GM23338 (cell line): ENCODE results near the gene HK1. TPM values are rescaled to one million over a fixed set of nuclear protein-coding genes. Genes with fewer than 3 reads are reported as not detected.
A peak's percentile ranks its signal among the peaks of the same experiment; 100 is the strongest.

Source experiments
- ATAC-seq: fragments of 200-7000 bp; cut with Tn5 transposase; 3 replicates; pipeline ENCODE4 v1.9.1; 2020
- DNase-seq: peaks from one replicate; pipeline ENCODE4 v3.0.0-alpha.2; 2015; ENCODE audit warnings: low spot score
- H2AFZ ChIP-seq: fragments of 200-600 bp; sonication (generic); 2 replicates; pipeline ENCODE4 v1.8.0; 2016; ENCODE audit warnings: antibody characterized with exemption, mild to moderate bottlenecking, moderate library complexity
- H3F3A ChIP-seq: fragments of 200-600 bp; sonication (generic); replicated peaks from 2 replicates; pipeline ENCODE4 v1.8.0; 2017; ENCODE audit warnings: antibody characterized with exemption, mixed run types, low read depth
- H3K27ac ChIP-seq: fragments of 200-600 bp; sonication (generic); 2 replicates; pipeline ENCODE4 v1.6.1; 2016; ENCODE audit warnings: low read depth
- H3K27me3 ChIP-seq: fragments of 200-600 bp; sonication (generic); 2 replicates; pipeline ENCODE4 v1.8.0; 2016; ENCODE audit warnings: mild to moderate bottlenecking, mixed run types, moderate library complexity; ENCODE audit not compliant: insufficient read depth
- H3K36me3 ChIP-seq: fragments of 200-600 bp; sonication (generic); 2 replicates; pipeline ENCODE4 v1.8.0; 2016; ENCODE audit warnings: mild to moderate bottlenecking; ENCODE audit not compliant: insufficient read depth
- H3K4me1 ChIP-seq: fragments of 200-600 bp; sonication (generic); 2 replicates; pipeline ENCODE4 v1.8.0; 2016; ENCODE audit warnings: mild to moderate bottlenecking, moderate library complexity; ENCODE audit not compliant: insufficient read depth
- H3K4me2 ChIP-seq: fragments of 200-600 bp; sonication (generic); 2 replicates; pipeline ENCODE4 v1.7.1; 2017; ENCODE audit warnings: mixed run types
- H3K4me3 ChIP-seq: fragments of 200-600 bp; sonication (generic); 2 replicates; pipeline ENCODE4 v1.6.1; 2016; ENCODE audit warnings: mixed run types
- H3K79me2 ChIP-seq: fragments of 200-600 bp; sonication (generic); replicated peaks from 2 replicates; pipeline ENCODE4 v1.8.0; 2017; ENCODE audit warnings: mild to moderate bottlenecking; ENCODE audit not compliant: insufficient read depth
- H3K9me2 ChIP-seq: fragments of 200-600 bp; sonication (generic); 2 replicates; pipeline ENCODE4 v1.8.0; 2017; ENCODE audit not compliant: insufficient read depth
- H4K20me1 ChIP-seq: fragments of 200-600 bp; sonication (generic); replicated peaks from 2 replicates; pipeline ENCODE4 v1.8.0; 2017; ENCODE audit warnings: mild to moderate bottlenecking; ENCODE audit not compliant: insufficient read depth
- H3K27ac Mint-ChIP-seq: 2 replicates; pipeline ENCODE4 v1.8.0; 2020; ENCODE audit warnings: inconsistent platforms, mild to moderate bottlenecking, moderate library complexity, mixed read lengths
- H3K27me3 Mint-ChIP-seq: 3 replicates; pipeline ENCODE4 v1.8.0; 2022; ENCODE audit warnings: low read depth, mild to moderate bottlenecking, moderate library complexity, mixed read lengths, inconsistent platforms; ENCODE audit not compliant: insufficient read depth, poor library complexity
- H3K36me3 Mint-ChIP-seq: 3 replicates; pipeline ENCODE4 v1.8.0; 2021; ENCODE audit warnings: low read depth, mild to moderate bottlenecking, inconsistent platforms, moderate library complexity, mixed read lengths
- H3K4me1 Mint-ChIP-seq: 3 replicates; pipeline ENCODE4 v1.8.0; 2020; ENCODE audit warnings: mild to moderate bottlenecking, inconsistent platforms, mixed read lengths
- H3K4me3 Mint-ChIP-seq: 3 replicates; pipeline ENCODE4 v1.8.0; 2021; ENCODE audit warnings: moderate library complexity, mild to moderate bottlenecking, inconsistent platforms, mixed read lengths
- H3K9me3 Mint-ChIP-seq: 3 replicates; pipeline ENCODE4 v1.8.0; 2020; ENCODE audit warnings: moderate library complexity, mild to moderate bottlenecking, inconsistent platforms, mixed read lengths
- CREB1 ChIP-seq: fragments of 250-450 bp; sonication (Bioruptor Pico); IDR thresholded peaks from 2 replicates; pipeline ENCODE4 v1.5.0; 2020; ENCODE audit warnings: low read depth, mild to moderate bottlenecking, moderate library complexity
- EZH2 ChIP-seq: fragments of 200-600 bp; sonication (generic); IDR thresholded peaks from one replicate; pipeline ENCODE4 v1.8.0; 2017; ENCODE audit warnings: antibody characterized with exemption, mild to moderate bottlenecking, low read depth; ENCODE audit not compliant: unreplicated experiment
- EZH2phosphoT487 ChIP-seq: fragments of 200-600 bp; sonication (generic); IDR thresholded peaks from one replicate; pipeline ENCODE4 v1.8.1; 2018; ENCODE audit warnings: antibody characterized with exemption; ENCODE audit not compliant: unreplicated experiment
- JUNB ChIP-seq: IDR thresholded peaks from one replicate; pipeline ENCODE4 v1.6.1; 2016; ENCODE audit warnings: antibody characterized with exemption; ENCODE audit not compliant: unreplicated experiment
- NANOG ChIP-seq: IDR thresholded peaks from 2 replicates; pipeline ENCODE4 v1.6.1; 2016; ENCODE audit warnings: antibody characterized with exemption, borderline replicate concordance
- POLR2AphosphoS5 ChIP-seq: IDR thresholded peaks from 2 replicates; pipeline ENCODE4 v1.6.1; 2016; ENCODE audit warnings: antibody characterized with exemption, low read depth
- STAT1 ChIP-seq: IDR thresholded peaks from one replicate; pipeline ENCODE4 v1.6.1; 2016; ENCODE audit warnings: antibody characterized with exemption; ENCODE audit not compliant: unreplicated experiment
- ZNF114 ChIP-seq: fragments of 250-450 bp; sonication (Bioruptor Pico); IDR thresholded peaks from 2 replicates; pipeline ENCODE4 v1.5.0; 2020; ENCODE audit warnings: mild to moderate bottlenecking, moderate library complexity
- ZNF331 ChIP-seq: fragments of 250-450 bp; sonication (Bioruptor Pico); IDR thresholded peaks from 2 replicates; pipeline ENCODE4 v1.5.0; 2020; ENCODE audit warnings: low read depth, mild to moderate bottlenecking, moderate library complexity
- polyA plus RNA-seq: library from polyadenylated mRNA; unstranded; fragments of >200 nt; fragmentation: Nextera tagmentation; extraction: Ambion mirVana; gene quantifications from 2 replicates; pipeline ENCODE4 v1.2.1, GENCODE V29; 2016
- total RNA-seq: library from RNA; depleted of rRNA; stranded (reverse); fragments of >200 nt; shearing (Covaris generic); gene quantifications from 2 replicates; pipeline ENCODE4 v1.2.3, GENCODE V29; 2014
- TF ChIP-seq, protein P1 (sequence below): fragments of 250-450 bp; sonication (Bioruptor Pico); IDR thresholded peaks from 2 replicates; pipeline ENCODE4 v1.5.0; 2020; ENCODE audit warnings: mild to moderate bottlenecking, moderate library complexity
- TF ChIP-seq, protein P2 (sequence below): IDR thresholded peaks from one replicate; pipeline ENCODE4 v1.6.1; 2018; ENCODE audit warnings: antibody characterized with exemption; ENCODE audit not compliant: unreplicated experiment
- TF ChIP-seq, protein P3 (sequence below): IDR thresholded peaks from 2 replicates; pipeline ENCODE4 v1.6.1; 2016; ENCODE audit warnings: antibody characterized with exemption
- TF ChIP-seq, protein P4 (sequence below), 2 experiments: fragments of 200-600 bp in 1 of 2; sonication (generic) in 1 of 2; conservative IDR thresholded peaks; 2 replicates each; pipeline versions ENCODE4 v1.5.1 to v1.6.1; 2016 to 2017; ENCODE audit warnings: antibody characterized with exemption in 2 of 2, low read depth in 2 of 2, mild to moderate bottlenecking in 2 of 2, moderate library complexity in 1 of 2

Gene HK1
- total and polyA plus RNA-seq, 2 experiments from 2014 or later: 76.6 to 229 TPM

DNA sequence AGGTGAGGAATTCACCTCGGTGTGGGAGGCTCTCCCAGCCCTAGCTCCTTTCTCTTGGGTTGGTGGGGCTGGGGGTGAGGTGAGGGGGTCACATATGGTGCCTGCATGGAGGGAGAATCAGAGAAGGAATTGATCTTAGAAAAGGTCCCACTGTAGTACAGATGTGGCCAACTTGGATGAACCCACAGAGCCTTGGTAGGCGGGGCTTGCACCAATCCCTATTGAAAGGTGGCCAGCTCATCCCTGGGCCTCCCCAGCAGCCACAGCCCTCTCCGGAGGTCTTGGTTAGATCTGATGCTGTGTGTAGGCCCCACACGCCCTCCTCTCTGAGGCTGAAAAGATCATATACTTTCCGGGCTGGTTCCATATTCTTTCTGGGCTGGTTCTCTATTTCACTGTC is 39.2 kb upstream of the HK1 start:
- no peaks in the 10 kb centered on the region; the same call in 2 of the 3 replicates for H3K9me3 Mint-ChIP-seq
- no peaks in the 10 kb centered on the region for H4K20me1 ChIP-seq
- H3K27me3 ChIP-seq: no peaks in the 10 kb centered on the region
- DNase-seq (no peak), ATAC-seq (peak; percentile 24; the same call in 2 of the 3 replicates)
- peaks cover 24% of the 10 kb centered on the region; the same call in 2 of the 3 replicates for H3K4me1 Mint-ChIP-seq
- no peaks in the 10 kb centered on the region for H3F3A ChIP-seq
- H3K79me2 ChIP-seq: no peaks in the 10 kb centered on the region
- H3K9me2 ChIP-seq: no peaks in the 10 kb centered on the region
- no peaks in the 10 kb centered on the region; the same call in 2 of the 3 replicates for H3K36me3 Mint-ChIP-seq
- H3K27me3 Mint-ChIP-seq: peaks cover 11% of the 10 kb centered on the region
- no peak overlapping the region for H3K27ac Mint-ChIP-seq
- no peak overlapping the region for H3K27ac ChIP-seq
- H3K4me3 ChIP-seq: no peak overlapping the region
- H3K4me3 Mint-ChIP-seq: no peak overlapping the region
- H3K36me3 ChIP-seq: no peaks in the 10 kb centered on the region
- peak overlapping the region; percentile 74; the same call in 1 of the 2 replicates for H2AFZ ChIP-seq
- TF ChIP-seq, protein P1, sequence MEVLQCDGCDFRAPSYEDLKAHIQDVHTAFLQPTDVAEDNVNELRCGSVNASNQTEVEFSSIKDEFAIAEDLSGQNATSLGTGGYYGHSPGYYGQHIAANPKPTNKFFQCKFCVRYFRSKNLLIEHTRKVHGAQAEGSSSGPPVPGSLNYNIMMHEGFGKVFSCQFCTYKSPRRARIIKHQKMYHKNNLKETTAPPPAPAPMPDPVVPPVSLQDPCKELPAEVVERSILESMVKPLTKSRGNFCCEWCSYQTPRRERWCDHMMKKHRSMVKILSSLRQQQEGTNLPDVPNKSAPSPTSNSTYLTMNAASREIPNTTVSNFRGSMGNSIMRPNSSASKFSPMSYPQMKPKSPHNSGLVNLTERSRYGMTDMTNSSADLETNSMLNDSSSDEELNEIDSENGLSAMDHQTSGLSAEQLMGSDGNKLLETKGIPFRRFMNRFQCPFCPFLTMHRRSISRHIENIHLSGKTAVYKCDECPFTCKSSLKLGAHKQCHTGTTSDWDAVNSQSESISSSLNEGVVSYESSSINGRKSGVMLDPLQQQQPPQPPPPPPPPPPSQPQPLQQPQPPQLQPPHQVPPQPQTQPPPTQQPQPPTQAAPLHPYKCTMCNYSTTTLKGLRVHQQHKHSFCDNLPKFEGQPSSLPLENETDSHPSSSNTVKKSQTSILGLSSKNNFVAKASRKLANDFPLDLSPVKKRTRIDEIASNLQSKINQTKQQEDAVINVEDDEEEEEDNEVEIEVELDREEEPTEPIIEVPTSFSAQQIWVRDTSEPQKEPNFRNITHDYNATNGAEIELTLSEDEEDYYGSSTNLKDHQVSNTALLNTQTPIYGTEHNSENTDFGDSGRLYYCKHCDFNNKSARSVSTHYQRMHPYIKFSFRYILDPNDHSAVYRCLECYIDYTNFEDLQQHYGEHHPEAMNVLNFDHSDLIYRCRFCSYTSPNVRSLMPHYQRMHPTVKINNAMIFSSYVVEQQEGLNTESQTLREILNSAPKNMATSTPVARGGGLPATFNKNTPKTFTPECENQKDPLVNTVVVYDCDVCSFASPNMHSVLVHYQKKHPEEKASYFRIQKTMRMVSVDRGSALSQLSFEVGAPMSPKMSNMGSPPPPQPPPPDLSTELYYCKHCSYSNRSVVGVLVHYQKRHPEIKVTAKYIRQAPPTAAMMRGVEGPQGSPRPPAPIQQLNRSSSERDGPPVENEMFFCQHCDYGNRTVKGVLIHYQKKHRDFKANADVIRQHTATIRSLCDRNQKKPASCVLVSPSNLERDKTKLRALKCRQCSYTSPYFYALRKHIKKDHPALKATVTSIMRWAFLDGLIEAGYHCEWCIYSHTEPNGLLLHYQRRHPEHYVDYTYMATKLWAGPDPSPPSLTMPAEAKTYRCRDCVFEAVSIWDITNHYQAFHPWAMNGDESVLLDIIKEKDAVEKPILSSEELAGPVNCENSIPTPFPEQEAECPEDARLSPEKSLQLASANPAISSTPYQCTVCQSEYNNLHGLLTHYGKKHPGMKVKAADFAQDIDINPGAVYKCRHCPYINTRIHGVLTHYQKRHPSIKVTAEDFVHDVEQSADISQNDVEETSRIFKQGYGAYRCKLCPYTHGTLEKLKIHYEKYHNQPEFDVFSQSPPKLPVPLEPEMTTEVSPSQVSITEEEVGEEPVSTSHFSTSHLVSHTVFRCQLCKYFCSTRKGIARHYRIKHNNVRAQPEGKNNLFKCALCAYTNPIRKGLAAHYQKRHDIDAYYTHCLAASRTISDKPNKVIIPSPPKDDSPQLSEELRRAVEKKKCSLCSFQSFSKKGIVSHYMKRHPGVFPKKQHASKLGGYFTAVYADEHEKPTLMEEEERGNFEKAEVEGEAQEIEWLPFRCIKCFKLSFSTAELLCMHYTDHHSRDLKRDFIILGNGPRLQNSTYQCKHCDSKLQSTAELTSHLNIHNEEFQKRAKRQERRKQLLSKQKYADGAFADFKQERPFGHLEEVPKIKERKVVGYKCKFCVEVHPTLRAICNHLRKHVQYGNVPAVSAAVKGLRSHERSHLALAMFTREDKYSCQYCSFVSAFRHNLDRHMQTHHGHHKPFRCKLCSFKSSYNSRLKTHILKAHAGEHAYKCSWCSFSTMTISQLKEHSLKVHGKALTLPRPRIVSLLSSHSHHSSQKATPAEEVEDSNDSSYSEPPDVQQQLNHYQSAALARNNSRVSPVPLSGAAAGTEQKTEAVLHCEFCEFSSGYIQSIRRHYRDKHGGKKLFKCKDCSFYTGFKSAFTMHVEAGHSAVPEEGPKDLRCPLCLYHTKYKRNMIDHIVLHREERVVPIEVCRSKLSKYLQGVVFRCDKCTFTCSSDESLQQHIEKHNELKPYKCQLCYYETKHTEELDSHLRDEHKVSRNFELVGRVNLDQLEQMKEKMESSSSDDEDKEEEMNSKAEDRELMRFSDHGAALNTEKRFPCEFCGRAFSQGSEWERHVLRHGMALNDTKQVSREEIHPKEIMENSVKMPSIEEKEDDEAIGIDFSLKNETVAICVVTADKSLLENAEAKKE (CRISPR knock-in tag): no peak
- TF ChIP-seq POLR2AphosphoS5: no peak
- TF ChIP-seq, protein P2, sequence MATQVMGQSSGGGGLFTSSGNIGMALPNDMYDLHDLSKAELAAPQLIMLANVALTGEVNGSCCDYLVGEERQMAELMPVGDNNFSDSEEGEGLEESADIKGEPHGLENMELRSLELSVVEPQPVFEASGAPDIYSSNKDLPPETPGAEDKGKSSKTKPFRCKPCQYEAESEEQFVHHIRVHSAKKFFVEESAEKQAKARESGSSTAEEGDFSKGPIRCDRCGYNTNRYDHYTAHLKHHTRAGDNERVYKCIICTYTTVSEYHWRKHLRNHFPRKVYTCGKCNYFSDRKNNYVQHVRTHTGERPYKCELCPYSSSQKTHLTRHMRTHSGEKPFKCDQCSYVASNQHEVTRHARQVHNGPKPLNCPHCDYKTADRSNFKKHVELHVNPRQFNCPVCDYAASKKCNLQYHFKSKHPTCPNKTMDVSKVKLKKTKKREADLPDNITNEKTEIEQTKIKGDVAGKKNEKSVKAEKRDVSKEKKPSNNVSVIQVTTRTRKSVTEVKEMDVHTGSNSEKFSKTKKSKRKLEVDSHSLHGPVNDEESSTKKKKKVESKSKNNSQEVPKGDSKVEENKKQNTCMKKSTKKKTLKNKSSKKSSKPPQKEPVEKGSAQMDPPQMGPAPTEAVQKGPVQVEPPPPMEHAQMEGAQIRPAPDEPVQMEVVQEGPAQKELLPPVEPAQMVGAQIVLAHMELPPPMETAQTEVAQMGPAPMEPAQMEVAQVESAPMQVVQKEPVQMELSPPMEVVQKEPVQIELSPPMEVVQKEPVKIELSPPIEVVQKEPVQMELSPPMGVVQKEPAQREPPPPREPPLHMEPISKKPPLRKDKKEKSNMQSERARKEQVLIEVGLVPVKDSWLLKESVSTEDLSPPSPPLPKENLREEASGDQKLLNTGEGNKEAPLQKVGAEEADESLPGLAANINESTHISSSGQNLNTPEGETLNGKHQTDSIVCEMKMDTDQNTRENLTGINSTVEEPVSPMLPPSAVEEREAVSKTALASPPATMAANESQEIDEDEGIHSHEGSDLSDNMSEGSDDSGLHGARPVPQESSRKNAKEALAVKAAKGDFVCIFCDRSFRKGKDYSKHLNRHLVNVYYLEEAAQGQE: no peak
- TF ChIP-seq ZNF114 (CRISPR knock-in tag): no peak
- TF ChIP-seq NANOG: no peak
- TF ChIP-seq JUNB: no peak
- no peak for TF ChIP-seq EZH2phosphoT487
- TF ChIP-seq, protein P3, sequence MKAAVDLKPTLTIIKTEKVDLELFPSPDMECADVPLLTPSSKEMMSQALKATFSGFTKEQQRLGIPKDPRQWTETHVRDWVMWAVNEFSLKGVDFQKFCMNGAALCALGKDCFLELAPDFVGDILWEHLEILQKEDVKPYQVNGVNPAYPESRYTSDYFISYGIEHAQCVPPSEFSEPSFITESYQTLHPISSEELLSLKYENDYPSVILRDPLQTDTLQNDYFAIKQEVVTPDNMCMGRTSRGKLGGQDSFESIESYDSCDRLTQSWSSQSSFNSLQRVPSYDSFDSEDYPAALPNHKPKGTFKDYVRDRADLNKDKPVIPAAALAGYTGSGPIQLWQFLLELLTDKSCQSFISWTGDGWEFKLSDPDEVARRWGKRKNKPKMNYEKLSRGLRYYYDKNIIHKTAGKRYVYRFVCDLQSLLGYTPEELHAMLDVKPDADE: no peak
- TF ChIP-seq, protein P4, sequence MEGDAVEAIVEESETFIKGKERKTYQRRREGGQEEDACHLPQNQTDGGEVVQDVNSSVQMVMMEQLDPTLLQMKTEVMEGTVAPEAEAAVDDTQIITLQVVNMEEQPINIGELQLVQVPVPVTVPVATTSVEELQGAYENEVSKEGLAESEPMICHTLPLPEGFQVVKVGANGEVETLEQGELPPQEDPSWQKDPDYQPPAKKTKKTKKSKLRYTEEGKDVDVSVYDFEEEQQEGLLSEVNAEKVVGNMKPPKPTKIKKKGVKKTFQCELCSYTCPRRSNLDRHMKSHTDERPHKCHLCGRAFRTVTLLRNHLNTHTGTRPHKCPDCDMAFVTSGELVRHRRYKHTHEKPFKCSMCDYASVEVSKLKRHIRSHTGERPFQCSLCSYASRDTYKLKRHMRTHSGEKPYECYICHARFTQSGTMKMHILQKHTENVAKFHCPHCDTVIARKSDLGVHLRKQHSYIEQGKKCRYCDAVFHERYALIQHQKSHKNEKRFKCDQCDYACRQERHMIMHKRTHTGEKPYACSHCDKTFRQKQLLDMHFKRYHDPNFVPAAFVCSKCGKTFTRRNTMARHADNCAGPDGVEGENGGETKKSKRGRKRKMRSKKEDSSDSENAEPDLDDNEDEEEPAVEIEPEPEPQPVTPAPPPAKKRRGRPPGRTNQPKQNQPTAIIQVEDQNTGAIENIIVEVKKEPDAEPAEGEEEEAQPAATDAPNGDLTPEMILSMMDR (conservative IDR thresholded peaks at IDR 0.05; ENCODE audit: low read depth in 2 of 2): no peak
- TF ChIP-seq CREB1 (CRISPR knock-in tag): no peak
- TF ChIP-seq STAT1: no peak
- TF ChIP-seq EZH2: no peak
- TF ChIP-seq ZNF331 (CRISPR knock-in tag): no peak
- peaks cover 12% of the 10 kb centered on the region; the same call in 1 of the 2 replicates for H3K4me1 ChIP-seq
- no peak overlapping the region for H3K4me2 ChIP-seq
